Trophoblast cell (in vitro differentiated cells and primary cell): ENCODE measurements around the gene IKZF3.

Experiments
- DNase-seq, 2 donors: peaks; one replicate each; pipeline ENCODE4 v3.0.0-alpha.2; 2016
- H2AFZ ChIP-seq: 2 replicates; pipeline ENCODE4 v1.6.1; 2013; ENCODE audit warnings: low read length, moderate library complexity, mild to moderate bottlenecking; ENCODE audit not compliant: insufficient read depth, poor library complexity
- H2AK5ac ChIP-seq: 2 replicates; pipeline ENCODE4 v1.6.1; 2013; ENCODE audit warnings: mild to moderate bottlenecking, low read length
- H2BK120ac ChIP-seq: 2 replicates; pipeline ENCODE4 v1.6.1; 2013; ENCODE audit warnings: low read length, mild to moderate bottlenecking, moderate library complexity; ENCODE audit not compliant: insufficient read depth, poor library complexity
- H2BK12ac ChIP-seq: 2 replicates; pipeline ENCODE4 v1.6.1; 2013; ENCODE audit warnings: mild to moderate bottlenecking, low read length, moderate library complexity
- H2BK5ac ChIP-seq: 2 replicates; pipeline ENCODE4 v1.6.1; 2013; ENCODE audit warnings: low read length, low read depth, moderate library complexity, mild to moderate bottlenecking; ENCODE audit not compliant: poor library complexity
- H3K14ac ChIP-seq: 2 replicates; pipeline ENCODE4 v1.6.1; 2013; ENCODE audit warnings: mild to moderate bottlenecking, low read length
- H3K18ac ChIP-seq: 2 replicates; pipeline ENCODE4 v1.6.1; 2013; ENCODE audit warnings: mild to moderate bottlenecking, low read length
- H3K23ac ChIP-seq: 2 replicates; pipeline ENCODE4 v1.6.1; 2013; ENCODE audit warnings: low read length
- H3K27ac ChIP-seq: 2 replicates; pipeline ENCODE4 v1.5.1; 2013; ENCODE audit warnings: low read depth, mild to moderate bottlenecking, inconsistent platforms, low read length, moderate library complexity
- H3K27me3 ChIP-seq: 2 replicates; pipeline ENCODE4 v1.6.1; 2013; ENCODE audit warnings: inconsistent platforms, mild to moderate bottlenecking, low read length, moderate library complexity; ENCODE audit not compliant: insufficient read depth
- H3K36me3 ChIP-seq, 2 experiments: 1 replicate in 1 of 2; 2 replicates in 1 of 2; pipeline ENCODE4 v1.6.1; 2013; ENCODE audit warnings: low read length in 2 of 2, mild to moderate bottlenecking in 2 of 2, moderate library complexity in 1 of 2; ENCODE audit not compliant: insufficient read depth in 2 of 2, control insufficient read depth in 1 of 2
- H3K4ac ChIP-seq: 2 replicates; pipeline ENCODE4 v1.6.1; 2013; ENCODE audit warnings: low read depth, mild to moderate bottlenecking, low read length, moderate library complexity
- H3K4me1 ChIP-seq, 2 experiments: 1 replicate in 1 of 2; 2 replicates in 1 of 2; pipeline ENCODE4 v1.6.1; 2013; ENCODE audit warnings: low read length in 2 of 2, mild to moderate bottlenecking in 2 of 2, moderate library complexity in 1 of 2; ENCODE audit not compliant: insufficient read depth in 2 of 2, control insufficient read depth in 1 of 2
- H3K4me2 ChIP-seq: 2 replicates; pipeline ENCODE4 v1.6.1; 2013; ENCODE audit warnings: inconsistent platforms, mild to moderate bottlenecking, low read length, moderate library complexity
- H3K4me3 ChIP-seq: 2 replicates; pipeline ENCODE4 v1.5.1; 2013; ENCODE audit warnings: mild to moderate bottlenecking, low read depth, low read length, inconsistent platforms
- H3K79me1 ChIP-seq: one replicate; pipeline ENCODE4 v1.6.1; 2013; ENCODE audit warnings: low read length
- H3K79me2 ChIP-seq: 2 replicates; pipeline ENCODE4 v1.6.1; 2013; ENCODE audit warnings: low read length, mild to moderate bottlenecking; ENCODE audit not compliant: control insufficient read depth, insufficient read depth, poor library complexity
- H3K9ac ChIP-seq: 2 replicates; pipeline ENCODE4 v1.6.1; 2013; ENCODE audit warnings: mild to moderate bottlenecking, low read length
- H3K9me3 ChIP-seq: 2 replicates; pipeline ENCODE4 v1.6.1; 2013; ENCODE audit warnings: low read depth, mild to moderate bottlenecking, control low read depth, inconsistent platforms, low read length; ENCODE audit not compliant: insufficient read depth
- H4K12ac ChIP-seq: 2 replicates; pipeline ENCODE4 v1.6.1; 2013; ENCODE audit warnings: low read depth, mild to moderate bottlenecking, low read length, moderate library complexity
- H4K8ac ChIP-seq: 2 replicates; pipeline ENCODE4 v1.6.1; 2013; ENCODE audit warnings: low read depth, mild to moderate bottlenecking, low read length, moderate library complexity
- H4K91ac ChIP-seq: one replicate; pipeline ENCODE4 v1.6.1; 2013; ENCODE audit warnings: low read depth, mild to moderate bottlenecking, low read length, moderate library complexity
- WGBS: extraction: QIAGEN DNeasy Blood & Tissue Kit; methylation state at CpG from one replicate; pipeline ENCODE4 v1.1.7; 2013; ENCODE audit warnings: missing lambda C conversion rate; ENCODE audit not compliant: insufficient read length, insufficient coverage; ENCODE audit errors: extremely low coverage; 5-methylcytosine and 5-hydroxymethylcytosine counted together

Gene IKZF3

DNA sequence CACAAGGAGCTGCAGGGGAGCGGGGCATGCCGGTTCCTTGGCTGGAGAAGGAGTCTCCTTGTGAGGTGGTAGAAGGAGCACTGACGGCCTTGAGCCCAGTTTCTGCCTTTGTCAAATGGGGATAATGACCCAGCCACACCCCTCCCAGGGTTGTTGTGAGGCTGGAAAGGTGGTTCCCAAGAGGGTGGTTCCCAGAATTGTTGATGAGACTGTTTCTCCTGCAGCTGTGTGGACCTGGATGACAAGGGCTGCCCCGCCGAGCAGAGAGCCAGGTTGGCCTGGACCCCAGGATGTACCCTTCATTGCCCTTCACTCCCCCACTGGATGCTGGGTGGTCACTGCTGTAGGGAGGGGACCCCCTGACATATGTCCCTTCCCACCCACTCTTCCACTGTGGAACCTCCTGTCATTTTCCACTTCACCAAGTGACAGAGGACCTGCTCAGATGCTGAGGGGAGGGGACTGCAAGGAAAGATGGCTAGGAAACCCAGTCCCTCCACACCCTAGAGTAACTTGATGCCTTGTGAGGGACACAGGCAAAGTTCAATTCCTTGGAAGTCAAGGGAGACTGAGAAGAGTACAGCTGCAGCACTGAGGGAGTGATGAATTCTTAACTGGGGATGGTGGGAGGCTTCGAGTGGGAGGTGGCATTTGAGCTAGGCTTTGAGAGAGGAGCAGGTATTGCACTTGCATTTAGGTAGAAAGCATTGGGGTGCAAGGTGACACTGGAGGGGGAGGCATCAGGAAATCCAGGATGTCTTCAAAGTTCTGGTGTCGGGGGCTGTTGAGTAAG is 144.4 kb downstream of the IKZF3 start:
- Histone ChIP-seq H3K4ac (no peak overlapping the region), H2BK120ac (no peak overlapping the region), H3K27me3 (no peaks in the 10 kb centered on the region), H3K4me1 (no peaks in the 10 kb centered on the region), H3K9me3 (peaks cover 2% of the 10 kb centered on the region), H3K36me3 (peaks cover 51 to 54% of the 10 kb centered on the region in 2 experiments), H4K12ac (no peak overlapping the region), H3K79me1 (no peaks in the 10 kb centered on the region), H3K79me2 (no peaks in the 10 kb centered on the region), H2BK5ac (no peak overlapping the region), H3K14ac (no peak overlapping the region), H3K4me3 (no peak overlapping the region), H3K23ac (no peak overlapping the region), H2AK5ac (no peak overlapping the region), H4K8ac (no peak overlapping the region), H2BK12ac (no peak overlapping the region), H3K9ac (no peak overlapping the region), H3K4me2 (no peak overlapping the region), H2AFZ (no peak overlapping the region), H3K27ac (no peak overlapping the region), H4K91ac (no peak overlapping the region), H3K18ac (no peak overlapping the region)
- DNase-seq, result no peak
- no CpG with 5 or more reads among the region's 7 CpGs for WGBS

DNA sequence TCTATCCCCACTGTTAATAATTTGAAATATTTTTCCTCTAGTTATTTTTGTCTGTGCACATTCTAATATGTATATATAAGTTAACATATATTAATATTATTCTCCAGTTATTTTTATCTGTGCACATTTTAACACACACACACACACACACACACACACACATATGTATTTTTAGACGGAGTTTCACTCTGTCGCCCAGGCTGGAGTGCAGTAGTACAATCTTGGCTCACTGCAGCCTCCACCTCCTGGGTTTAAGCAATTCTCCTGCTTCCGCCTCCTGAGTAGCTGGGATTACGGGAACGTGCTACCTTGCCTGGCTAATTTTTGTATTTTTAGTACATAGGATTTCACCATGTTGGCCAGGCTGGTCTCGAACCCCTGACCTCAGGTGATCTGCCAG is 146.5 kb downstream of the IKZF3 start:
- Histone ChIP-seq H2AFZ (no peak overlapping the region), H4K12ac (no peak overlapping the region), H3K4me3 (no peak overlapping the region), H3K18ac (no peak overlapping the region), H2AK5ac (no peak overlapping the region), H3K4ac (no peak overlapping the region), H2BK5ac (no peak overlapping the region), H3K79me2 (no peaks in the 10 kb centered on the region), H2BK120ac (no peak overlapping the region), H3K4me2 (no peak overlapping the region), H4K91ac (no peak overlapping the region), H3K36me3 (peaks cover 37 to 45% of the 10 kb centered on the region in 2 experiments), H3K9ac (no peak overlapping the region), H3K14ac (no peak overlapping the region), H4K8ac (no peak overlapping the region), H3K27ac (no peak overlapping the region), H3K79me1 (no peaks in the 10 kb centered on the region), H3K27me3 (no peaks in the 10 kb centered on the region), H3K23ac (no peak overlapping the region), H3K4me1 (no peaks in the 10 kb centered on the region), H2BK12ac (no peak overlapping the region), H3K9me3 (no peaks in the 10 kb centered on the region)
- no peak for DNase-seq
- no CpG with 5 or more reads among the region's 6 CpGs for WGBS

DNA sequence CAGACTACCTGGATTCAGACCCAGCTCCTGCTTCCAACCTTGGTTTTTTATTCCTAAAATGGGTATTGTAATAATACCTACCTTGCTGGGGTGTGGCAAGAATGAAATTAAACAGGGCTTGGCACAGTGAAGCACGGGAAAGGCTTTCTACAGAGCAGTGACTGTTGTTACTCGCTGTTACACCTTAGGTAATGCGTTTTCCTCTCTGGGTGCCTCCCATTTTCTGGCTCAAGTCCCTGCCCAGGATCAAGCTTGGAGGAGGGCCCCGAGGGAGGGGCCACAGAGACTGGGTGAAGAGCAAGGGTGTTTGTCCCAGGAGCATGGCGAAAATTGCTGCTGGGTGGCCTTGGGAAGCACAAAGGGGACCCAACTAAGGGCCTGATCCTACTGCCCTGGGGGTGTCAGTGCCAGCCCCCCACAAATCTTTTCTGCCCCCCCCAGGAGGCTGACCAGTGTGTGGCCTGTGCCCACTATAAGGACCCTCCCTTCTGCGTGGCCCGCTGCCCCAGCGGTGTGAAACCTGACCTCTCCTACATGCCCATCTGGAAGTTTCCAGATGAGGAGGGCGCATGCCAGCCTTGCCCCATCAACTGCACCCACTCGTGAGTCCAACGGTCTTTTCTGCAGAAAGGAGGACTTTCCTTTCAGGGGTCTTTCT is 147.1 kb downstream of the IKZF3 start:
- no peak overlapping the region for H3K27ac ChIP-seq
- H3K14ac ChIP-seq, result no peak overlapping the region
- no CpG with 5 or more reads among the region's 11 CpGs for WGBS
- H3K23ac ChIP-seq, result no peak overlapping the region
- no peak overlapping the region for H3K18ac ChIP-seq
- H2AK5ac ChIP-seq, result no peak overlapping the region
- no peak overlapping the region for H3K4me2 ChIP-seq
- no peak overlapping the region for H2BK5ac ChIP-seq
- no peak overlapping the region for H3K9ac ChIP-seq
- H3K79me2 ChIP-seq, result no peaks in the 10 kb centered on the region
- H4K8ac ChIP-seq, result no peak overlapping the region
- no peak overlapping the region for H2BK120ac ChIP-seq
- H3K36me3 ChIP-seq, result peaks cover 41 to 48% of the 10 kb centered on the region in 2 experiments
- H3K9me3 ChIP-seq, result no peaks in the 10 kb centered on the region
- H3K27me3 ChIP-seq, result no peaks in the 10 kb centered on the region
- H2BK12ac ChIP-seq, result no peak overlapping the region
- no peaks in the 10 kb centered on the region for H3K4me1 ChIP-seq
- no peak overlapping the region for H4K12ac ChIP-seq
- H3K4me3 ChIP-seq, result no peak overlapping the region
- no peak for DNase-seq
- H4K91ac ChIP-seq, result no peak overlapping the region
- no peak overlapping the region for H2AFZ ChIP-seq
- no peaks in the 10 kb centered on the region for H3K79me1 ChIP-seq
- H3K4ac ChIP-seq, result no peak overlapping the region

DNA sequence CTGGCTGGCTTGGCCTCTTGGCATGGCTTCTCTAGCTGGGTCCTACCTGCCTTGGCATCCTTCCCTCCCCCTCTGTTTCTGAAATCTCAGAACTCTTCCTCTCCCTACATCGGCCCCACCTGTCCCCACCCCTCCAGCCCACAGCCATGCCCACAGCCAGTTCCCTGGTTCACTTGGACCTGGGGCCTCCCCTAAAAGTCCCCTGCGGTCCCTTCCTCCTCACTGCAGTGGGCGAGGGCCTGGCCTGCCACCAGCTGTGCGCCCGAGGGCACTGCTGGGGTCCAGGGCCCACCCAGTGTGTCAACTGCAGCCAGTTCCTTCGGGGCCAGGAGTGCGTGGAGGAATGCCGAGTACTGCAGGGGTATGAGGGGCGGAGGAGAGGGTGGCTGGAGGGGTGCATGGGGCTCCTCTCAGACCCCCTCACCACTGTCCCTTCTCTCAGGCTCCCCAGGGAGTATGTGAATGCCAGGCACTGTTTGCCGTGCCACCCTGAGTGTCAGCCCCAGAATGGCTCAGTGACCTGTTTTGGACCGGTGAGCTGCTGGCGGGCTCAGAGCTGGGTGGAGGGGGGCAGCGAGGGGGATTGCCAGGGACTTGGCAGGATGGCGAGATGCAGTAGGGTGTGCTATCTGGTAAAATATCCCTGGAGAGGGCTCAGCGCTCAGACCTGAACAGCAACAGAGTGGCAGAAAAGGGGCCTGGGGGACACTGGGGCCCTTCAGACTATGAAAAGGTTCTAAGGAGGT is 147.9 kb downstream of the IKZF3 start:
- Histone ChIP-seq H3K4me3 (no peak overlapping the region), H3K14ac (no peak overlapping the region), H3K4me1 (no peaks in the 10 kb centered on the region), H3K79me2 (no peaks in the 10 kb centered on the region), H3K79me1 (no peaks in the 10 kb centered on the region), H3K9ac (no peak overlapping the region), H2BK12ac (no peak overlapping the region), H4K8ac (no peak overlapping the region), H2AFZ (no peak overlapping the region), H3K36me3 (peaks cover 49 to 53% of the 10 kb centered on the region in 2 experiments), H4K91ac (no peak overlapping the region), H2BK120ac (no peak overlapping the region), H3K4me2 (no peak overlapping the region), H2BK5ac (no peak overlapping the region), H3K9me3 (peaks cover 2% of the 10 kb centered on the region), H3K18ac (no peak overlapping the region), H3K23ac (peak overlapping the region; percentile 73), H3K4ac (no peak overlapping the region), H3K27ac (no peak overlapping the region), H2AK5ac (no peak overlapping the region), H4K12ac (no peak overlapping the region), H3K27me3 (no peaks in the 10 kb centered on the region)
- WGBS, result no CpG with 5 or more reads among the region's 15 CpGs
- DNase-seq, result no peak
